ENCODE data around the gene KIAA0930.
A peak's percentile ranks its signal among the peaks of the same experiment; 100 is the strongest.

Gene KIAA0930

DNA sequence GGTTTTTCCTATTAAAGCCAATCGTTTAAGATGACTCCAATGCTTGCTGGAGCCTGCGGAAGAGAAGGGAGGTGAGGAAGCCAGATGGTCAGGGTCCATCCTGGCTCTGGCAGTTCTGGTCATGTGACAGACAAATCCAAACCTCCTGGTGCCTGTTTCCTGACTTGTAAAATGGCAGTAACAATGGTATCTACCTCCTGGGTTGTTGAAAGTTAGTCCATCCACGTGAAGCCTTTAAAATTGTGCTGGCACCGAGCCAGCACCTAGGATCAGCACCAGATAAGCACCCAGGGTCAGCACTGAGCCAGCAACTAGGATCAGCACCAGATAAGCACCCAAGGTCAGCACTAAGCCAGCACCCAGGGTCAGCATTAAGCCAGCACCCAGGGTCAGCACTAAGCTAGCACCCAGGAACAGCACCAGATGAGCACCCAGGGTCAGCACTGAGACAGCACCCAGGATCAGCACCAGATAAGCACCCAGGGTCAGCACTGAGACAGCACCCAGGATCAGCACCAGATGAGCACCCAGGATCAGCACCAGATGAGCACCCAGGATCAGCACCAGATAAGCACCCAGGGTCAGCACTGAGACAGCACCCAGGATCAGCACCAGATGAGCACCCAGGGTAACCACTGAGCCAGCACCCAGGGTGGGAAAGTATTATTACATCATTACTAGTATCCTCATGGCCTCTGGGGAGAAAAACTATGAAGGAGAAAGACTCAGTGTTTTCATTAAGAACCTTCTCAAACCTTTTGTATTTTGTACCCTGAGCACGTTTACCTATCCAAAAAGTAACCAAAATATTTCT, 17.2 kb downstream of the KIAA0930 start (continued):
- TF ChIP-seq, protein P1, sequence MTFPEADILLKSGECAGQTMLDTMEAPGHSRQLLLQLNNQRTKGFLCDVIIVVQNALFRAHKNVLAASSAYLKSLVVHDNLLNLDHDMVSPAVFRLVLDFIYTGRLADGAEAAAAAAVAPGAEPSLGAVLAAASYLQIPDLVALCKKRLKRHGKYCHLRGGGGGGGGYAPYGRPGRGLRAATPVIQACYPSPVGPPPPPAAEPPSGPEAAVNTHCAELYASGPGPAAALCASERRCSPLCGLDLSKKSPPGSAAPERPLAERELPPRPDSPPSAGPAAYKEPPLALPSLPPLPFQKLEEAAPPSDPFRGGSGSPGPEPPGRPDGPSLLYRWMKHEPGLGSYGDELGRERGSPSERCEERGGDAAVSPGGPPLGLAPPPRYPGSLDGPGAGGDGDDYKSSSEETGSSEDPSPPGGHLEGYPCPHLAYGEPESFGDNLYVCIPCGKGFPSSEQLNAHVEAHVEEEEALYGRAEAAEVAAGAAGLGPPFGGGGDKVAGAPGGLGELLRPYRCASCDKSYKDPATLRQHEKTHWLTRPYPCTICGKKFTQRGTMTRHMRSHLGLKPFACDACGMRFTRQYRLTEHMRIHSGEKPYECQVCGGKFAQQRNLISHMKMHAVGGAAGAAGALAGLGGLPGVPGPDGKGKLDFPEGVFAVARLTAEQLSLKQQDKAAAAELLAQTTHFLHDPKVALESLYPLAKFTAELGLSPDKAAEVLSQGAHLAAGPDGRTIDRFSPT (tag by site-specific recombination; IDR thresholded peaks at IDR 0.05) = no peak
- TF ChIP-seq ZNF426 (tag by site-specific recombination; IDR thresholded peaks at IDR 0.05) = no peak
- 0 out of 2 replicates have a peak, but pooled peaks have one; percentile 24 for TF ChIP-seq KLF8 (tag by site-specific recombination; IDR thresholded peaks at IDR 0.05)
- TF ChIP-seq SCRT2 (tag by site-specific recombination; IDR thresholded peaks at IDR 0.05) = no peak
- no peak for TF ChIP-seq ZNF548 (tag by site-specific recombination; IDR thresholded peaks at IDR 0.05)
- no peak for TF ChIP-seq ZNF23 (tag by site-specific recombination; IDR thresholded peaks at IDR 0.05; ENCODE audit: borderline replicate concordance)
- no peak for TF ChIP-seq ZNF555 (tag by site-specific recombination; conservative IDR thresholded peaks at IDR 0.05)
- TF ChIP-seq, protein P2, sequence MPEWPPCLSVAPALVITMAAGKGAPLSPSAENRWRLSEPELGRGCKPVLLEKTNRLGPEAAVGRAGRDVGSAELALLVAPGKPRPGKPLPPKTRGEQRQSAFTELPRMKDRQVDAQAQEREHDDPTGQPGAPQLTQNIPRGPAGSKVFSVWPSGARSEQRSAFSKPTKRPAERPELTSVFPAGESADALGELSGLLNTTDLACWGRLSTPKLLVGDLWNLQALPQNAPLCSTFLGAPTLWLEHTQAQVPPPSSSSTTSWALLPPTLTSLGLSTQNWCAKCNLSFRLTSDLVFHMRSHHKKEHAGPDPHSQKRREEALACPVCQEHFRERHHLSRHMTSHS (tag by site-specific recombination; IDR thresholded peaks at IDR 0.05) = no peak
- no peak for TF ChIP-seq IKZF3 (tag by site-specific recombination; IDR thresholded peaks at IDR 0.05)

DNA sequence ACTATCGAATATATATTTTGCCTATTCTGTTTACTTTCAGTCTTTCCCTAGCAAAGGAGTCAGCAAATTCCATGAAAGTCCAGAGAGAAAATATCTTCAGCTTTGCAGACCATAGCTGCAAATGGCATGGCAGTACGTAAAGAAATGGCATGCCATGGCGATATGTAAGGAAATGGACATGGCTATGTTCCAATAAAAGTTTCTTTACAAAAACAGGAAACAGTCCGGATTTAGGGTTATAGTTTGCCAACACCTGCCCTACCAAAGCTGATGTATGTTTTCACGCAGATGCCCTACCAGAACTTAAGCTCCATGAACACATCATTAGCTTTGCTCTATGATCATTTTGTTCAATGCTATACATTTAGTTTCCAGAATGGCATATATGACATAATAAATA, 19.5 kb downstream of the KIAA0930 start:
- POLR2A ChIA-PET = no interaction called here
- Histone ChIP-seq H3K36me3 (ENCODE audit: control insufficient read depth in 2 of 2, insufficient read depth in 1 of 2, low read length in 2 of 2) (no peaks in the 10 kb centered on the region; a peak in 1 of 3 replicates), H3K4me3 (ENCODE audit: low read depth, low read length) (no peak overlapping the region), H3K9me3 (ENCODE audit: control insufficient read depth, insufficient read depth, low read depth, low read length) (no peaks in the 10 kb centered on the region), H3K27ac (ENCODE audit: extremely low read depth, low read depth, low read length) (no peak overlapping the region), H3K4me1 (ENCODE audit: control insufficient read depth, insufficient read depth, low read length) (peaks cover 5% of the 10 kb centered on the region)
- CTCF ChIA-PET = interaction anchor here (4.6 kb wide), 1 partner anchor 12 kb away, joined by 25 read pairs; no protein-coding TSS in a partner anchor
- TF ChIP-seq MYNN (tag by site-specific recombination; IDR thresholded peaks at IDR 0.05; ENCODE audit: borderline replicate concordance) (no peak), ZNF610 (tag by site-specific recombination; IDR thresholded peaks at IDR 0.05; ENCODE audit: borderline replicate concordance) (no peak)

DNA sequence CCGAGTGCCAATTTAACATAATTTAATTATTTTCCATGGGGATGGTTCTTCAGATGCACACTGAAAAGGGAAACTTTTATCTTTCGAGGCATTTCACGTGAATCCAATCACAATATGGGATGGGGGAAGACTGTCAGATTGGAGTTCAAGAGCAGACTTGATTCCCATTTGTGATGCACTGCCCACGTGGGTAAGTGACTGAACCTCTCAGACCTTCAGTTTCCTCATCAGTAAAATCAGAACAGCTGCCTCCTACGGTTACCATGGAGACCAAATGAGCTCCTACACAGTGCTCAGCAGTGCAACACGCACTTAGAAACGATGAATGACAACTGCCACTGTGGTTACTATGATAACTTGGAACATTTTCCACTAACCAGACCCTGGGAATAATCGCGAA, 21.7 kb downstream of the KIAA0930 start:
- ChIA-PET POLR2A (no interaction called here), CTCF (interaction anchor here (4.6 kb wide), 1 partner anchor 10 kb away, joined by 25 read pairs; no protein-coding TSS in a partner anchor)
- Histone ChIP-seq H3K36me3 (ENCODE audit: control insufficient read depth in 2 of 2, insufficient read depth in 1 of 2, low read length in 2 of 2) (no peaks in the 10 kb centered on the region; a peak in 1 of 3 replicates), H3K4me1 (ENCODE audit: control insufficient read depth, insufficient read depth, low read length) (peaks cover 5% of the 10 kb centered on the region), H3K27ac (ENCODE audit: extremely low read depth, low read depth, low read length) (no peak overlapping the region), H3K9me3 (ENCODE audit: control insufficient read depth, insufficient read depth, low read depth, low read length) (no peaks in the 10 kb centered on the region), H3K4me3 (ENCODE audit: low read depth, low read length) (no peak overlapping the region)
- TF ChIP-seq GLI2 (tag by site-specific recombination; IDR thresholded peaks at IDR 0.05; ENCODE audit: borderline replicate concordance, low read depth) (no peak), ZFHX2 (tag by site-specific recombination; conservative IDR thresholded peaks at IDR 0.05) (peak; percentile 39; the same call in 1 of the 2 replicates), EGR2 (tag by site-specific recombination; IDR thresholded peaks at IDR 0.05; ENCODE audit: low read depth) (0 out of 2 replicates have a peak, but pooled peaks have one; percentile 31)

DNA sequence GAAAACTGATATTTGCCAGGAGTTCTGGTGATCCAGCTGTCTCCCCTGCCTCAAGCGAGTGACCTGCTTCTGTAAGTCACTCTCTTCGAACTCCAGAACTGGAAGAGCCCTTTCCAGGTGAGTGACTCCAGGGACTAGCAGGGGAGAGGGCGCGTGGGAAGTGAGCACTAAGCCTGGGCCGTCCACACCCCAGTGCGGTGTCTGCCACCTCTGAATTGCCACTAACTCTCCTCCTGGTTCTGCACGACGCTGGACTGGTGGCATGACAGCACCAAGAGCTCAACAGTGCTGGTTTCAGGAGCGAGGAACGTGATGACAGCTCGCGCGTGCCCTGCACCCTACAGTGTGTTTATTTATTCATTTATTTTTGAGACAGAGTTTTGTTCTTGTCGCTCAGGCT, 22.9 kb downstream of the KIAA0930 start:
- Histone ChIP-seq H3K4me3 (ENCODE audit: low read depth, low read length) (no peak overlapping the region), H3K36me3 (ENCODE audit: control insufficient read depth in 2 of 2, insufficient read depth in 1 of 2, low read length in 2 of 2) (no peaks in the 10 kb centered on the region; a peak in 1 of 3 replicates), H3K27ac (ENCODE audit: extremely low read depth, low read depth, low read length) (no peak overlapping the region), H3K4me1 (ENCODE audit: control insufficient read depth, insufficient read depth, low read length) (no peaks in the 10 kb centered on the region), H3K9me3 (ENCODE audit: control insufficient read depth, insufficient read depth, low read depth, low read length) (no peaks in the 10 kb centered on the region)
- ChIA-PET CTCF (interaction anchor here (0.5 to 4.6 kb wide), 3 partner anchors 9 to 58 kb away, joined by 3 to 25 read pairs (median 6); no protein-coding TSS in a partner anchor), POLR2A (no interaction called here)
- TF ChIP-seq ZNF391 (tag by site-specific recombination; IDR thresholded peaks at IDR 0.05; ENCODE audit: borderline replicate concordance, low read depth) = no peak
- no peak for TF ChIP-seq ZNF121 (tag by site-specific recombination; IDR thresholded peaks at IDR 0.05)
- no peak for TF ChIP-seq ZFP69B (tag by site-specific recombination; IDR thresholded peaks at IDR 0.05)
- TF ChIP-seq ZNF292 (tag by site-specific recombination; IDR thresholded peaks at IDR 0.05; ENCODE audit: borderline replicate concordance, low read depth) = no peak
- TF ChIP-seq ZNF654 (tag by site-specific recombination; IDR thresholded peaks at IDR 0.05; ENCODE audit: low read depth) = no peak
- no peak for TF ChIP-seq ZNF132 (tag by site-specific recombination; IDR thresholded peaks at IDR 0.05; ENCODE audit: borderline replicate concordance)
- TF ChIP-seq GLI2 (tag by site-specific recombination; IDR thresholded peaks at IDR 0.05; ENCODE audit: borderline replicate concordance, low read depth) = no peak
- TF ChIP-seq ZNF366 (tag by site-specific recombination; conservative IDR thresholded peaks at IDR 0.05) = no peak
